Measurements from ENCODE around the gene NUCKS1. TPM values are rescaled to one million over a fixed set of nuclear protein-coding genes. Genes with fewer than 3 reads are reported as not detected.

The NUCKS1 gene
- polyA plus RNA-seq, 1 of the 3 experiments (the other 2 are of a cell fraction): 25.4 TPM

GRCh38 chr1:205751036-205751651, 1.2 kb upstream of the NUCKS1 start:
- TF ChIP-seq MAX (IDR thresholded peaks at IDR 0.05; ENCODE audit: low read depth) (no peak), RXRA (IDR thresholded peaks at IDR 0.05; ENCODE audit: borderline replicate concordance, low read depth) (no peak), FOSL2 (IDR thresholded peaks at IDR 0.05; ENCODE audit: borderline replicate concordance, low read depth) (no peak), NFIC (IDR thresholded peaks at IDR 0.05; ENCODE audit: borderline replicate concordance) (no peak), GABPA (IDR thresholded peaks at IDR 0.05; ENCODE audit: low read depth) (no peak), TCF12 (IDR thresholded peaks at IDR 0.05) (no peak), POLR2AphosphoS5 (IDR thresholded peaks at IDR 0.05; ENCODE audit: low read depth, low read length) (no peak), GATA2 (CRISPR knock-in tag; IDR thresholded peaks at IDR 0.05) (no peak)
- Histone ChIP-seq H3K9me2 (no peaks in the 10 kb centered on the region), H3K4me3 (ENCODE audit: low read depth in 2 of 2, low read length in 1 of 2) (no peak overlapping the region; a peak in 1 of 4 replicates), H3K36me3 (replicated peaks in 1 of 2; ENCODE audit: control insufficient read depth in 1 of 2, insufficient read depth in 2 of 2, low read length in 1 of 2) (peaks cover 8 to 11% of the 10 kb centered on the region in 2 experiments), H3K4me1 (ENCODE audit: control insufficient read depth in 1 of 2, insufficient read depth in 2 of 2, low read depth in 1 of 2, low read length in 1 of 2) (peaks cover 14 to 15% of the 10 kb centered on the region in 2 experiments; a peak in 3 of 4 replicates), H3K4me2 (no peak overlapping the region), H4K20me1 (ENCODE audit: insufficient read depth) (peaks cover 30% of the 10 kb centered on the region), H2AFZ (ENCODE audit: low read depth) (peak overlapping the region; percentile 96), H3K9me3 (no peaks in the 10 kb centered on the region), H3K9ac (no peak overlapping the region), H3K27me3 (ENCODE audit: insufficient read depth) (no peaks in the 10 kb centered on the region), H3F3A (replicated peaks; ENCODE audit: insufficient read depth) (peaks cover 14% of the 10 kb centered on the region), H3K79me2 (ENCODE audit: insufficient read depth) (peaks cover 34% of the 10 kb centered on the region), H3K27ac (ENCODE audit: low read depth in 2 of 2, low read length in 1 of 2) (no peak overlapping the region)
- CTCF ChIA-PET: interaction anchor here (1.0 kb wide), 1 partner anchor 12 kb away, joined by 5 read pairs; no protein-coding TSS in a partner anchor
- DNase-seq: no peak
- 83% methylated on average over 13 of the region's 13 CpGs for WGBS (ENCODE audit: low lambda C conversion rate)
- POLR2A ChIA-PET: no interaction called here

GRCh38 chr1:205749234-205750137, 496 bp downstream of the NUCKS1 start:
- peak; percentile 96 for DNase-seq
- Histone ChIP-seq H3F3A (replicated peaks; ENCODE audit: insufficient read depth) (peaks cover 14% of the 10 kb centered on the region), H3K9me2 (no peaks in the 10 kb centered on the region), H3K4me3 (ENCODE audit: low read depth in 2 of 2, low read length in 1 of 2) (peak overlapping the region; percentile 73 to 91), H4K20me1 (ENCODE audit: insufficient read depth) (peaks cover 46% of the 10 kb centered on the region), H3K9ac (peak overlapping the region; percentile 80), H3K36me3 (replicated peaks in 1 of 2; ENCODE audit: control insufficient read depth in 1 of 2, insufficient read depth in 2 of 2, low read length in 1 of 2) (peaks cover 8 to 17% of the 10 kb centered on the region in 2 experiments), H2AFZ (ENCODE audit: low read depth) (0 out of 2 replicates have a peak overlapping the region, but pooled peaks have one; percentile 25), H3K4me2 (peak overlapping the region; percentile 83), H3K27me3 (ENCODE audit: insufficient read depth) (no peaks in the 10 kb centered on the region), H3K9me3 (no peaks in the 10 kb centered on the region), H3K4me1 (ENCODE audit: control insufficient read depth in 1 of 2, insufficient read depth in 2 of 2, low read depth in 1 of 2, low read length in 1 of 2) (peaks cover 15 to 28% of the 10 kb centered on the region in 2 experiments; a peak in 3 of 4 replicates), H3K27ac (ENCODE audit: low read depth in 2 of 2, low read length in 1 of 2) (peak overlapping the region; percentile 88 to 96), H3K79me2 (ENCODE audit: insufficient read depth) (peaks cover 50% of the 10 kb centered on the region)
- POLR2A ChIA-PET: interaction anchor here (0.6 to 0.7 kb wide), 3 partner anchors 8 to 69 kb away, joined by 3 to 5 read pairs (median 4); partner anchors contain the start of gene SLC45A3
- CTCF ChIA-PET: interaction anchor here (1.0 to 1.8 kb wide), 4 partner anchors 9 to 180 kb away, joined by 3 to 6 read pairs (median 4); partner anchors contain the start of gene ELK4
- WGBS (ENCODE audit: low lambda C conversion rate): 3% methylated on average over 8 of the region's 81 CpGs
- TF ChIP-seq YY1 (IDR thresholded peaks at IDR 0.05; ENCODE audit: low read depth) (0 out of 2 replicates have a peak, but pooled peaks have one; percentile 5), MEF2A (IDR thresholded peaks at IDR 0.05; ENCODE audit: borderline replicate concordance, low read depth) (0 out of 2 replicates have a peak, but pooled peaks have one; percentile 12), RCOR1 (IDR thresholded peaks at IDR 0.05; ENCODE audit: low read length) (no peak; the same call in 1 of the 2 replicates), POLR2AphosphoS5 (IDR thresholded peaks at IDR 0.05; ENCODE audit: low read depth, low read length) (no peak; the same call in 1 of the 2 replicates), FOXJ3 (CRISPR knock-in tag; IDR thresholded peaks at IDR 0.05) (no peak), FOSL2 (IDR thresholded peaks at IDR 0.05; ENCODE audit: borderline replicate concordance, low read depth) (no peak), GABPA (IDR thresholded peaks at IDR 0.05; ENCODE audit: low read depth) (no peak), CHD2 (IDR thresholded peaks at IDR 0.05; ENCODE audit: low read length, partially characterized antibody) (peak; percentile 39), NRF1 (IDR thresholded peaks at IDR 0.05; ENCODE audit: low read depth, low read length) (peak; percentile 45)
- TF ChIP-seq, protein P1, sequence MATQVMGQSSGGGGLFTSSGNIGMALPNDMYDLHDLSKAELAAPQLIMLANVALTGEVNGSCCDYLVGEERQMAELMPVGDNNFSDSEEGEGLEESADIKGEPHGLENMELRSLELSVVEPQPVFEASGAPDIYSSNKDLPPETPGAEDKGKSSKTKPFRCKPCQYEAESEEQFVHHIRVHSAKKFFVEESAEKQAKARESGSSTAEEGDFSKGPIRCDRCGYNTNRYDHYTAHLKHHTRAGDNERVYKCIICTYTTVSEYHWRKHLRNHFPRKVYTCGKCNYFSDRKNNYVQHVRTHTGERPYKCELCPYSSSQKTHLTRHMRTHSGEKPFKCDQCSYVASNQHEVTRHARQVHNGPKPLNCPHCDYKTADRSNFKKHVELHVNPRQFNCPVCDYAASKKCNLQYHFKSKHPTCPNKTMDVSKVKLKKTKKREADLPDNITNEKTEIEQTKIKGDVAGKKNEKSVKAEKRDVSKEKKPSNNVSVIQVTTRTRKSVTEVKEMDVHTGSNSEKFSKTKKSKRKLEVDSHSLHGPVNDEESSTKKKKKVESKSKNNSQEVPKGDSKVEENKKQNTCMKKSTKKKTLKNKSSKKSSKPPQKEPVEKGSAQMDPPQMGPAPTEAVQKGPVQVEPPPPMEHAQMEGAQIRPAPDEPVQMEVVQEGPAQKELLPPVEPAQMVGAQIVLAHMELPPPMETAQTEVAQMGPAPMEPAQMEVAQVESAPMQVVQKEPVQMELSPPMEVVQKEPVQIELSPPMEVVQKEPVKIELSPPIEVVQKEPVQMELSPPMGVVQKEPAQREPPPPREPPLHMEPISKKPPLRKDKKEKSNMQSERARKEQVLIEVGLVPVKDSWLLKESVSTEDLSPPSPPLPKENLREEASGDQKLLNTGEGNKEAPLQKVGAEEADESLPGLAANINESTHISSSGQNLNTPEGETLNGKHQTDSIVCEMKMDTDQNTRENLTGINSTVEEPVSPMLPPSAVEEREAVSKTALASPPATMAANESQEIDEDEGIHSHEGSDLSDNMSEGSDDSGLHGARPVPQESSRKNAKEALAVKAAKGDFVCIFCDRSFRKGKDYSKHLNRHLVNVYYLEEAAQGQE (IDR thresholded peaks at IDR 0.05; ENCODE audit: low read depth, low read length): no peak
- TF ChIP-seq, protein P2, sequence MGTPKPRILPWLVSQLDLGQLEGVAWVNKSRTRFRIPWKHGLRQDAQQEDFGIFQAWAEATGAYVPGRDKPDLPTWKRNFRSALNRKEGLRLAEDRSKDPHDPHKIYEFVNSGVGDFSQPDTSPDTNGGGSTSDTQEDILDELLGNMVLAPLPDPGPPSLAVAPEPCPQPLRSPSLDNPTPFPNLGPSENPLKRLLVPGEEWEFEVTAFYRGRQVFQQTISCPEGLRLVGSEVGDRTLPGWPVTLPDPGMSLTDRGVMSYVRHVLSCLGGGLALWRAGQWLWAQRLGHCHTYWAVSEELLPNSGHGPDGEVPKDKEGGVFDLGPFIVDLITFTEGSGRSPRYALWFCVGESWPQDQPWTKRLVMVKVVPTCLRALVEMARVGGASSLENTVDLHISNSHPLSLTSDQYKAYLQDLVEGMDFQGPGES (IDR thresholded peaks at IDR 0.05; ENCODE audit: low read depth, low read length): no peak
- TF ChIP-seq, protein P3, sequence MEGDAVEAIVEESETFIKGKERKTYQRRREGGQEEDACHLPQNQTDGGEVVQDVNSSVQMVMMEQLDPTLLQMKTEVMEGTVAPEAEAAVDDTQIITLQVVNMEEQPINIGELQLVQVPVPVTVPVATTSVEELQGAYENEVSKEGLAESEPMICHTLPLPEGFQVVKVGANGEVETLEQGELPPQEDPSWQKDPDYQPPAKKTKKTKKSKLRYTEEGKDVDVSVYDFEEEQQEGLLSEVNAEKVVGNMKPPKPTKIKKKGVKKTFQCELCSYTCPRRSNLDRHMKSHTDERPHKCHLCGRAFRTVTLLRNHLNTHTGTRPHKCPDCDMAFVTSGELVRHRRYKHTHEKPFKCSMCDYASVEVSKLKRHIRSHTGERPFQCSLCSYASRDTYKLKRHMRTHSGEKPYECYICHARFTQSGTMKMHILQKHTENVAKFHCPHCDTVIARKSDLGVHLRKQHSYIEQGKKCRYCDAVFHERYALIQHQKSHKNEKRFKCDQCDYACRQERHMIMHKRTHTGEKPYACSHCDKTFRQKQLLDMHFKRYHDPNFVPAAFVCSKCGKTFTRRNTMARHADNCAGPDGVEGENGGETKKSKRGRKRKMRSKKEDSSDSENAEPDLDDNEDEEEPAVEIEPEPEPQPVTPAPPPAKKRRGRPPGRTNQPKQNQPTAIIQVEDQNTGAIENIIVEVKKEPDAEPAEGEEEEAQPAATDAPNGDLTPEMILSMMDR (IDR thresholded peaks at IDR 0.05): 0 out of 2 replicates have a peak, but pooled peaks have one; percentile 7
